ENCODE results near the gene ZFHX3. TPM values are rescaled to one million over a fixed set of nuclear protein-coding genes. Genes with fewer than 3 reads are reported as not detected.
A peak's percentile ranks its signal among the peaks of the same experiment; 100 is the strongest.

ZFHX3 gene
- total RNA-seq, 2 donors from 2014 or later = 9.2 to 18.9 TPM

GRCh38 chr16:73058616-73059409 is 10.9 kb upstream of the ZFHX3 start:
- H3K27ac ChIP-seq = peak overlapping the region; percentile 90 to 91
- H3K36me3 ChIP-seq = no peaks in the 10 kb centered on the region
- H3K4me3 ChIP-seq = peak overlapping the region; percentile 81 to 86
- DNase-seq (ENCODE audit: low spot score) = no peak
- H3K27me3 ChIP-seq = peaks cover 0 to 11% of the 10 kb centered on the region in 2 donors
- peaks cover 0 to 54% of the 10 kb centered on the region in 2 donors for H3K4me1 ChIP-seq
- no peak for TF ChIP-seq CTCF (IDR thresholded peaks at IDR 0.05)
- no peaks in the 10 kb centered on the region for H3K9me3 ChIP-seq

- no peak for TF ChIP-seq CTCF (IDR thresholded peaks at IDR 0.05)
- Histone ChIP-seq H3K27me3 (peaks cover 0 to 5% of the 10 kb centered on the region in 2 donors), H3K36me3 (no peaks in the 10 kb centered on the region), H3K27ac (peak overlapping the region; percentile 90 to 91), H3K9me3 (no peaks in the 10 kb centered on the region), H3K4me3 (peak overlapping the region; percentile 81 to 86), H3K4me1 (peaks cover 0 to 54% of the 10 kb centered on the region in 2 donors)
- DNase-seq (ENCODE audit: low spot score) = no peak
These were observed 10.3 kb upstream of the ZFHX3 start for GRCh38 chr16:73058221-73058615.

GRCh38 chr16:73057291-73058210 is 9.6 kb upstream of the ZFHX3 start:
- no peaks in the 10 kb centered on the region for H3K9me3 ChIP-seq
- peak; percentile 12 to 43 for TF ChIP-seq CTCF (IDR thresholded peaks at IDR 0.05)
- H3K27me3 ChIP-seq = no peaks in the 10 kb centered on the region
- no peaks in the 10 kb centered on the region for H3K36me3 ChIP-seq
- H3K27ac ChIP-seq = peak overlapping the region; percentile 90 to 91
- H3K4me1 ChIP-seq = peaks cover 0 to 52% of the 10 kb centered on the region in 2 donors
- no peak for DNase-seq (ENCODE audit: low spot score)
- peak overlapping the region; percentile 81 to 86 for H3K4me3 ChIP-seq

- Histone ChIP-seq H3K4me1 (peaks cover 0 to 45% of the 10 kb centered on the region in 2 donors), H3K27ac (peak overlapping the region; percentile 90 to 91), H3K36me3 (no peaks in the 10 kb centered on the region), H3K9me3 (no peaks in the 10 kb centered on the region), H3K27me3 (no peaks in the 10 kb centered on the region), H3K4me3 (peak overlapping the region; percentile 81 to 86)
- TF ChIP-seq CTCF (IDR thresholded peaks at IDR 0.05) = no peak
- no peak for DNase-seq (ENCODE audit: low spot score)
These were observed 9.0 kb upstream of the ZFHX3 start for GRCh38 chr16:73056921-73057290.

GRCh38 chr16:73056448-73056847 is 8.5 kb upstream of the ZFHX3 start:
- H3K9me3 ChIP-seq = no peaks in the 10 kb centered on the region
- H3K4me3 ChIP-seq = peak overlapping the region; percentile 81 to 86
- no peak for TF ChIP-seq CTCF (IDR thresholded peaks at IDR 0.05)
- peak overlapping the region; percentile 90 to 91 for H3K27ac ChIP-seq
- no peaks in the 10 kb centered on the region for H3K36me3 ChIP-seq
- no peak for DNase-seq (ENCODE audit: low spot score)
- H3K27me3 ChIP-seq = no peaks in the 10 kb centered on the region
- peaks cover 0 to 44% of the 10 kb centered on the region in 2 donors for H3K4me1 ChIP-seq

Measured in right atrium auricular region (tissue), 2 donors.